Heart left ventricle (tissue), 16 donors: ENCODE measurements around the gene PLEKHG4B. TPM values are rescaled to one million over a fixed set of nuclear protein-coding genes. Genes with fewer than 3 reads are reported as not detected.

Experiments used
- ATAC-seq, 4 donors: fragments of 200-7000 bp; cut with Tn5 transposase; one replicate each; pipeline ENCODE4 v1.9.1; 2020 to 2022; ENCODE audit warnings: moderate library complexity in 4 of 4, mild to moderate bottlenecking in 3 of 4, moderate number of reproducible peaks in 1 of 4
- DNase-seq, 5 donors: peaks; one replicate each; pipeline ENCODE4 v3.0.0-alpha.2; 2020
- H3K27ac ChIP-seq, 12 donors: fragments of 200-600 bp; sonication (generic) in 4 of 12; one replicate each; pipeline versions ENCODE4 v1.5.0 to v1.8.0; 2016 to 2022; ENCODE audit warnings: mild to moderate bottlenecking in 2 of 12
- H3K27me3 ChIP-seq, 9 donors: fragments of 200-600 bp; sonication (generic) in 2 of 9; one replicate each; pipeline versions ENCODE4 v1.5.1 to v1.8.0; 2016 to 2022; ENCODE audit warnings: mild to moderate bottlenecking in 3 of 9
- H3K36me3 ChIP-seq, 9 donors: fragments of 200-600 bp; sonication (generic) in 2 of 9; one replicate each; pipeline versions ENCODE4 v1.5.0 to v1.8.0; 2018 to 2022; ENCODE audit warnings: mild to moderate bottlenecking in 2 of 9
- H3K4me1 ChIP-seq, 12 donors: fragments of 200-600 bp; sonication (generic) in 4 of 12; one replicate each; pipeline versions ENCODE4 v1.5.0 to v1.8.0; 2016 to 2022; ENCODE audit warnings: mild to moderate bottlenecking in 3 of 12
- H3K4me3 ChIP-seq, 12 donors: fragments of 200-600 bp; sonication (generic) in 4 of 12; one replicate each; pipeline versions ENCODE4 v1.5.0 to v1.8.0; 2017 to 2022; ENCODE audit warnings: mild to moderate bottlenecking in 9 of 12, moderate library complexity in 4 of 12
- H3K9me3 ChIP-seq, 12 donors: fragments of 200-600 bp; sonication (generic) in 4 of 12; one replicate each; pipeline versions ENCODE4 v1.5.0 to v1.8.0; 2016 to 2022; ENCODE audit warnings: mild to moderate bottlenecking in 1 of 12
- POLR2A ChIP-seq, 2 donors: fragments of 450-650 bp; IDR thresholded peaks; one replicate each; pipeline ENCODE4 v1.6.1; 2017; ENCODE audit warnings: antibody characterized with exemption in 2 of 2, mild to moderate bottlenecking in 2 of 2, moderate library complexity in 2 of 2
- WGBS, 4 donors: extraction: QIAGEN DNeasy Blood & Tissue Kit in 2 of 4; methylation state at CpG; one replicate each; pipeline versions ENCODE4 v1.1.5 to v1.1.7; 2013 to 2018; 5-methylcytosine and 5-hydroxymethylcytosine counted together
- intact Hi-C, 10 donors: fragments of 100-400 bp; cut with DNase I; formaldehyde crosslinking; loops; one replicate each; pipeline versions ENCODE4 v1.11.1 to v1.14.2; 2022
- polyA plus RNA-seq, 2 donors: library from polyadenylated mRNA; stranded (reverse); fragments of 200-250 nt; gene quantifications; one replicate each; pipeline ENCODE4 v1.2.3, GENCODE V29; 2013
- total RNA-seq, 9 donors: library from RNA; depleted of rRNA in 2 of 9; stranded (reverse); fragments of >200 nt in 2 of 9; fragmentation: NEBNext Ultra II Directional in 3 of 9; extraction: Animal tissue kit (Norgen Biotek cat#: 25700) in 3 of 9; gene quantifications; one replicate each; pipeline versions ENCODE4 v1.1.0 to v1.2.4, GENCODE V29; 2016 to 2023
- TF ChIP-seq, protein P1 (sequence below), 12 donors: fragments of 200-600 bp; sonication (generic) in 4 of 12; IDR thresholded peaks; one replicate each; pipeline versions ENCODE4 v1.5.0 to v1.8.0; 2018 to 2022; ENCODE audit warnings: antibody characterized with exemption in 12 of 12, mild to moderate bottlenecking in 5 of 12
- donor health status: ischemic (EF 13 %, LVEDD 7.1; RV severe dilation, severe dysfunction).
- donor health status: healthy with polysubstance abuse.
- donor health status: DM: no; HTN: yes; CAD: no.
- donor health status: DM: no; HTN: no; CAD: no.
- donor health status: ischemic (EF 25% LVEDD 6.9; RV normal size, moderate dysfunction).
- donor health status: ischemic (EF 25% LVEDD 5.7; RV mildly dilated, moderate dysfunction).
- donor health status: healthy.
- donor health status: DM: yes; HTN: yes; CAD: no.
- donor health status: ischemic (EF 35%, LVEDD 5.7; RV mildly dilated, moderate dysfunction).
- donor health status: nonischemic (EF 11% LVEDD 7.7; RV severe dilation, severe dysfunction).
- donor health status: DM: yes; HTN: yes; CAD: no.
- donor health status: PGD.
- donor health status: ischemic (EF 29% LVEDD 5.4; RV normal size, mild dysfunction).
- donor health status: nonischemic (EF 23%, LVEDD 6.1; RV moderate dilation, normal function).

Gene PLEKHG4B
- total and polyA plus RNA-seq, 11 donors: 0.03 to 0.34 (median 0.10) TPM; not detected in 7

DNA sequence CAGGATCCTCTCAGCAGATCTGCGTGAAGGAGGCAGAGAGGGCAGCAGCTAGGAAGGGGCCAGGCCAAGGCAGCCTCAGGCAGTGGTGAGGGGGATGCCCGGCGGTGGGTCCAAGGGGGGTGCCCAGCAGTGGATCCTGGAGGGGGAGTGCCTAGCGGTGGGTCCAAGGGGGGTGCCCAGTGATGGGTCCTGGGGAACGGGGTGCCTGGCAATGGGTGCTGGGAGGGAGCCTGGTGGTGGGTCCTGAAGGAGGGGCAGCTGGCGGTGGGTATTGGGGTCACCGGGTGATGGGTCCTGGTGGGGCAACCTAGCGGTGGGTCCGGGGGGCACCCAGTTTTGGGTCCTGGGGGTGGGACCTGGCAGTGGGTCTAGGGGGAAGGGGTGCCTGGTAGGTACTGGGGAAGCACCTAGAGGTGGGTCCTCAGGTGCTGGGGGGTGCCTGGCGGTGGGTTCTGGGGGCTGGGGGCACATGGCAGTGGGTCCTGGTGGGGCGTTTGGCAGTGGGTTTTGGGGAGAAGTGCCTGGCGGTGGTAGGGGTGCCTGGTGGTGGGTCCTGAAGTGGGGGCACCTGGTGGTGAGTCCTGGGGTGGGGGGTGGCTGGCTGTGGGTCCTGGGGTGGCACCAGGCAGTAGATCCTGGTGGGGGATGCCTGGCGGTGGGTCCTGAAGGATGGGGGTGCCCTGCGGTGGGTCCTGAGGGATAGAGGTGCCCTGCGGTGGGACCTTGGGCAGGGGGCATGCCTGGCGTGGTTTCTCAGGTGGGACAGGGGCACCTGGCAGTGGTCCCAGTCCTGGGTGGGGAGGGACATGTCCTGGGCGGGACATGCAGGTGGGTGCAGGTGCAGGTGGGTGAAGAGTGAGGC is 101.2 kb downstream of the PLEKHG4B start:
- Histone ChIP-seq H3K36me3 (peaks cover 0 to 15% (median 0%) of the 10 kb centered on the region in 9 donors), H3K9me3 (no peaks in the 10 kb centered on the region), H3K27ac (peak overlapping the region; percentile 76 to 97 (median 92)), H3K4me1 (peaks cover 0 to 65% (median 26%) of the 10 kb centered on the region in 12 donors), H3K4me3 (peak overlapping the region; percentile 3 to 55 (median 42)), H3K27me3 (peaks cover 0 to 12% (median 0%) of the 10 kb centered on the region in 9 donors)
- 43 to 63% (median 59%) methylated on average over 13 to 17 of the region's 17 CpGs for WGBS, 4 donors
- no peak for TF ChIP-seq POLR2A (IDR thresholded peaks at IDR 0.05)
- TF ChIP-seq, protein P1, sequence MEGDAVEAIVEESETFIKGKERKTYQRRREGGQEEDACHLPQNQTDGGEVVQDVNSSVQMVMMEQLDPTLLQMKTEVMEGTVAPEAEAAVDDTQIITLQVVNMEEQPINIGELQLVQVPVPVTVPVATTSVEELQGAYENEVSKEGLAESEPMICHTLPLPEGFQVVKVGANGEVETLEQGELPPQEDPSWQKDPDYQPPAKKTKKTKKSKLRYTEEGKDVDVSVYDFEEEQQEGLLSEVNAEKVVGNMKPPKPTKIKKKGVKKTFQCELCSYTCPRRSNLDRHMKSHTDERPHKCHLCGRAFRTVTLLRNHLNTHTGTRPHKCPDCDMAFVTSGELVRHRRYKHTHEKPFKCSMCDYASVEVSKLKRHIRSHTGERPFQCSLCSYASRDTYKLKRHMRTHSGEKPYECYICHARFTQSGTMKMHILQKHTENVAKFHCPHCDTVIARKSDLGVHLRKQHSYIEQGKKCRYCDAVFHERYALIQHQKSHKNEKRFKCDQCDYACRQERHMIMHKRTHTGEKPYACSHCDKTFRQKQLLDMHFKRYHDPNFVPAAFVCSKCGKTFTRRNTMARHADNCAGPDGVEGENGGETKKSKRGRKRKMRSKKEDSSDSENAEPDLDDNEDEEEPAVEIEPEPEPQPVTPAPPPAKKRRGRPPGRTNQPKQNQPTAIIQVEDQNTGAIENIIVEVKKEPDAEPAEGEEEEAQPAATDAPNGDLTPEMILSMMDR (IDR thresholded peaks at IDR 0.05): no peak
- intact Hi-C loops: no loop called here
- DNase-seq (peak in 1 of 5 donors; percentile 17), ATAC-seq (no peak)

GRCh38 chr5:194102-194501 is 102.1 kb downstream of the PLEKHG4B start:
- H3K27ac ChIP-seq: peak overlapping the region; percentile 49 to 97 (median 92)
- peaks cover 0 to 21% (median 0%) of the 10 kb centered on the region in 9 donors for H3K36me3 ChIP-seq
- peak overlapping the region in 10 of 12 donors; percentile 7 to 55 (median 45) for H3K4me3 ChIP-seq
- peaks cover 0 to 65% (median 21%) of the 10 kb centered on the region in 12 donors for H3K4me1 ChIP-seq
- WGBS, 4 donors: 45 to 71% (median 54%) methylated on average over 15 of the region's 15 CpGs
- H3K9me3 ChIP-seq: no peaks in the 10 kb centered on the region
- ATAC-seq: peak; percentile 24 to 60 (median 49)
- intact Hi-C loops: loop anchor here in 1 of 10 donors (1.0 kb wide), 1 partner anchor 24 kb away; the partner anchor contains the start of genes CCDC127 and SDHA
- TF ChIP-seq POLR2A (IDR thresholded peaks at IDR 0.05): peak in 1 of 2 donors; percentile 32
- TF ChIP-seq, protein P1 (IDR thresholded peaks at IDR 0.05): no peak
- DNase-seq: peak; percentile 72 to 87 (median 77)
- peaks cover 0 to 12% (median 0%) of the 10 kb centered on the region in 9 donors for H3K27me3 ChIP-seq

DNA sequence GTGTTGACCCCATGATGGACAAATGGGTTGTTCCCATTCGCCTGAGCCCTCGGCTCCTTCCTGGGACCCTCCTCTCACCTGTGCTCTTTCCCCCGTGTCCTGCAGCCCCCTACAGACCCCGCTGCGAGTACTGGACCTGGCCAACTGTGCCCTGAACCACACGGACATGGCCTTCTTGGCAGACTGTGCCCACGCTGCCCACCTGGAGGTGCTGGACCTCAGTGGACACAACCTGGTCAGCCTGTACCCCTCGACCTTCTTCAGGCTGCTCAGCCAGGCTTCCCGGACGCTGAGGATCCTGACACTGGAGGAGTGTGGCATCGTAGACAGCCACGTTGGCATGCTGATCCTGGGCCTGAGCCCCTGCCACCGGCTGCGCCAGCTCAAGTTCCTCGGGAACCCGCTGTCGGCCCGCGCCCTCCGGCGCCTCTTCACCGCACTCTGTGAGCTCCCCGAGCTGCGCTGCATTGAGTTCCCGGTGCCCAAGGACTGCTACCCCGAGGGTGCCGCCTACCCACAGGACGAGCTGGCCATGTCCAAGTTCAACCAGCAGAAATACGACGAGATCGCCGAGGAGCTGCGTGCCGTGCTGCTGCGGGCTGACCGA is 102.7 kb downstream of the PLEKHG4B start:
- peak in 1 of 5 donors; percentile 18 for DNase-seq
- peaks cover 0 to 12% (median 0%) of the 10 kb centered on the region in 9 donors for H3K27me3 ChIP-seq
- 77 to 85% (median 79%) methylated on average over 31 to 36 of the region's 36 CpGs for WGBS, 4 donors
- TF ChIP-seq, protein P1 (IDR thresholded peaks at IDR 0.05): no peak
- TF ChIP-seq POLR2A (IDR thresholded peaks at IDR 0.05): no peak
- intact Hi-C loops: loop anchor here in 1 of 10 donors (1.0 kb wide), 1 partner anchor 24 kb away; the partner anchor contains the start of genes CCDC127 and SDHA
- no peaks in the 10 kb centered on the region for H3K9me3 ChIP-seq
- H3K4me3 ChIP-seq: no peak overlapping the region
- H3K27ac ChIP-seq: peak overlapping the region; percentile 65 to 97 (median 92)
- no peak for ATAC-seq
- peaks cover 0 to 62% (median 18%) of the 10 kb centered on the region in 12 donors for H3K4me1 ChIP-seq
- peaks cover 0 to 22% (median 0%) of the 10 kb centered on the region in 9 donors for H3K36me3 ChIP-seq
